Transverse colon (tissue), 3 donors: ENCODE measurements around the gene BEST4.

Experiments used
- CTCF ChIP-seq, 5 experiments: fragments of 200-600 bp in 3 of 5; fragments of 450-650 bp in 2 of 5; sonication (generic) in 3 of 5; IDR thresholded peaks; 1 replicate in 2 of 5; 2 replicates in 3 of 5; pipeline ENCODE4 v1.5.1; 2016 to 2017; ENCODE audit warnings: antibody characterized with exemption in 5 of 5, inconsistent platforms in 3 of 5, mild to moderate bottlenecking in 2 of 5, moderate library complexity in 1 of 5
- POLR2A ChIP-seq: fragments of 450-650 bp; IDR thresholded peaks from one replicate; pipeline ENCODE4 v1.6.1; 2016; ENCODE audit warnings: antibody characterized with exemption, mild to moderate bottlenecking, moderate library complexity

DNA sequence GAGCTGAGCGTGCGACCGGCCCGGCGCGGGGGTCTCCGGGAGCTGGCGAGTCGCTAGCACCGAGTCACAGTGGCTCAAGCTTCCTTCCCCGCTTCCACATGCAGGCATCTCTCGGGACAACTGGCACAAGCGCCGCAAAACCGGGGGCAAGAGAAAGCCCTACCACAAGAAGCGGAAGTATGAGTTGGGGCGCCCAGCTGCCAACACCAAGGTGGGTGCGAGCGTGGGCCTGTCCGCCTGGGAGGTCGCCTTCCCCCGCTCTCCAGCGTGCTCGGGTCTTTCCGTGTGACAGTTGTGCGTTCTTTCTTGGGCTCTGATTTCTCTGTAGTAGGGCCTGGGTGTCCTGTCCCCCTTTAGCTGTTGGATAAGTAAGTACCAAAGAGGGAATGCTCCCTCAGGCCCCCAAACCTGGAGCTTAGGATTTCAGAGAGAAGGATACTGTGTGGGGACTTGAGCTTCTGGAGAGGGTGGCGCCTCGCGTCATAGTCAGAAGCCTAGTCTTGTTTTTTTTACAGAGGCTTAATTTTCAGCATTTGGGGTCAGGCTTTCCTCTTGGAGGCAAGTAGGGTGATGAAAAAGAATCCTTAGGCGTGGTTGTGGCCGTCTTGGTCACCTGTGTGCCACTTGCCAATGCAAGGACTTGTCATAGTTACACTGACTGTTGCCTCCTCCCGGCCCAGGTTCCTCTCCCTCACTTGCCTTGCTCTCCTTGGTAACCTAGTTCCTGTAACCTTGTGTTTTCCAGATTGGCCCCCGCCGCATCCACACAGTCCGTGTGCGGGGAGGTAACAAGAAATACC lies 11.8 kb downstream of the BEST4 start:
- TF ChIP-seq POLR2A (no peak), CTCF (IDR thresholded peaks at IDR 0.05) (no peak)
